ENCODE measurements around the gene SMIM45.

Gene SMIM45

DNA sequence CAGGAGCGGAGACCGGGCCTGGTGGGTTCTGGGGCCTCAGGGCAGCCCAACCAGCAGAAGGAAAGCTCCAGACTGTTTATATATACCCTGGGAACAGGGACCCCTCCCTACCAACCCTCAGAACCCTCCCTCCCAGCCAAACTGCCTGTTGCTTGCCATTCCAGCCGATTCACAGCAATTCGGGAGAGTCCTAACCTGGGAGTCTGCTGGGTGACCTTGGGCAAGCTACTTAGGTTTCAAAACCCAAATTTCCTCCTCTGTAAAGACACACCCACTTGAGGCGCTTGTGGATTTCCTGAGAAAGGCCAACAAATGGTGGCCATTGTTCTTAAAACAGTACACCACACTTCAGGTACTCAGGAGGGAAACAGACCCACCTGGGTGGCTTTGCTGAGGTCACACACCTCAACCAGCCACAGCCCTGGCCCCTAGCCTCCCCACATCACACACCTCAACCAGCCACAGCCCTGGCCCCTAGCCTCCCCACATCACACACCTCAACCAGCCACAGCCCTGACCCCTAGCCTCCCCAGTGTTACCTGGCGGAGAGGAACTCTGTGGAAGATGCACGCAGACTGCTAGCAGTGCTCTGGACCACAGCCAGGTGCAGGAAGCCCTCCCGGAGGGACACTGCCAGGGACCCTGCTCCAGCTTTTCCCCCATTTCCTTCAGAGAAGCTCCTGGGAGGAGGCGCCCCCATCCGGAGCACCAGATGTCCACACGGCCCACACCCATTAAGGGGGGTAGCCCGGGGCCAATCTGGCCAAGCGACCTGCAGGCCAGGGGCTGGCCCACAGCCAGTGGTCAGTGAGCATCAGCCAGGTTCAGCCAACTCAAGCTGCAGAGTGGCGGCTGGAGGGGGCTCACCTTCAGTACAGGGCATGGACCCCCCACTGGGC is 43.3 kb upstream of the SMIM45 start:
- TF ChIP-seq, protein P1, sequence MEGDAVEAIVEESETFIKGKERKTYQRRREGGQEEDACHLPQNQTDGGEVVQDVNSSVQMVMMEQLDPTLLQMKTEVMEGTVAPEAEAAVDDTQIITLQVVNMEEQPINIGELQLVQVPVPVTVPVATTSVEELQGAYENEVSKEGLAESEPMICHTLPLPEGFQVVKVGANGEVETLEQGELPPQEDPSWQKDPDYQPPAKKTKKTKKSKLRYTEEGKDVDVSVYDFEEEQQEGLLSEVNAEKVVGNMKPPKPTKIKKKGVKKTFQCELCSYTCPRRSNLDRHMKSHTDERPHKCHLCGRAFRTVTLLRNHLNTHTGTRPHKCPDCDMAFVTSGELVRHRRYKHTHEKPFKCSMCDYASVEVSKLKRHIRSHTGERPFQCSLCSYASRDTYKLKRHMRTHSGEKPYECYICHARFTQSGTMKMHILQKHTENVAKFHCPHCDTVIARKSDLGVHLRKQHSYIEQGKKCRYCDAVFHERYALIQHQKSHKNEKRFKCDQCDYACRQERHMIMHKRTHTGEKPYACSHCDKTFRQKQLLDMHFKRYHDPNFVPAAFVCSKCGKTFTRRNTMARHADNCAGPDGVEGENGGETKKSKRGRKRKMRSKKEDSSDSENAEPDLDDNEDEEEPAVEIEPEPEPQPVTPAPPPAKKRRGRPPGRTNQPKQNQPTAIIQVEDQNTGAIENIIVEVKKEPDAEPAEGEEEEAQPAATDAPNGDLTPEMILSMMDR (conservative IDR thresholded peaks at IDR 0.05; ENCODE audit: low read depth, low read length) = no peak
- DNase-seq (ENCODE audit: low read depth) = no peak
- H3K4me3 ChIP-seq (ENCODE audit: low read depth, low read length) = no peak overlapping the region

DNA sequence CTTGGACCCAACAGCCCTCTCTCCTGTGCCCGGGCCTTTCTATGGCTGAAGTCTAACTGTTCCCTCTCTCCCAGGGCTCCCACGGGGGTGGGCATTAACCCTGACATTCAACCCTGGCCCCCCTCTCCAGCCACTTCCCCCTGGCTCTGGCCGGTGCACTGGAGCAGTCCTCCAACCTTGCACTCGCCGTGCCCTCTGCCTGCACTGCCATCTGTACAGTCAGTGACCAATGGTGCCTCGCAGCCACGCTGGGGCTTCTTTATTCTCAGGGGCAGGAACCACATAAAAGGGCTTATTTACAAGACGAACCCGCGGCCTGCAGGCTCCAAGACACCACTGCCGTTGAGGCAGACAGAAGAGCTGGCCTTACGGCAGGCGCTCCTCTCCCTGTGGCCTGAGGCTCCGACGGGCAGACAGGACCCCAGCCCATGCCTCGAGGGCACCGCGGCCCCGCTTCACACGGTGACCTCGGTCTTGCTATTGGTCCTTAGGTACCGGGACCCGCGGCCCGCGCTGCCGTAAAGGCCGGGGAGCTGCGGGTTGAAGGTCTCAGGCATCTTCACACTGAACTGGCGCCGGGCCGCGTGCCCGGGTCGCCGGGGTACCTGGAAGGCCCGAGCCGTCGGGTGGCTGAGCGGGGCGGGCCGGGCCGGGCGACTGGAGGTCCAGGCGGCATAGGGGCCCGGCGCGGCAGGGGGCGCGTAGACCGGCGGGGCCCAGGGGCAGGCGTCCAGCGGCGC is 42.5 kb upstream of the SMIM45 start:
- TF ChIP-seq, protein P1 (conservative IDR thresholded peaks at IDR 0.05; ENCODE audit: low read depth, low read length) = no peak

DNA sequence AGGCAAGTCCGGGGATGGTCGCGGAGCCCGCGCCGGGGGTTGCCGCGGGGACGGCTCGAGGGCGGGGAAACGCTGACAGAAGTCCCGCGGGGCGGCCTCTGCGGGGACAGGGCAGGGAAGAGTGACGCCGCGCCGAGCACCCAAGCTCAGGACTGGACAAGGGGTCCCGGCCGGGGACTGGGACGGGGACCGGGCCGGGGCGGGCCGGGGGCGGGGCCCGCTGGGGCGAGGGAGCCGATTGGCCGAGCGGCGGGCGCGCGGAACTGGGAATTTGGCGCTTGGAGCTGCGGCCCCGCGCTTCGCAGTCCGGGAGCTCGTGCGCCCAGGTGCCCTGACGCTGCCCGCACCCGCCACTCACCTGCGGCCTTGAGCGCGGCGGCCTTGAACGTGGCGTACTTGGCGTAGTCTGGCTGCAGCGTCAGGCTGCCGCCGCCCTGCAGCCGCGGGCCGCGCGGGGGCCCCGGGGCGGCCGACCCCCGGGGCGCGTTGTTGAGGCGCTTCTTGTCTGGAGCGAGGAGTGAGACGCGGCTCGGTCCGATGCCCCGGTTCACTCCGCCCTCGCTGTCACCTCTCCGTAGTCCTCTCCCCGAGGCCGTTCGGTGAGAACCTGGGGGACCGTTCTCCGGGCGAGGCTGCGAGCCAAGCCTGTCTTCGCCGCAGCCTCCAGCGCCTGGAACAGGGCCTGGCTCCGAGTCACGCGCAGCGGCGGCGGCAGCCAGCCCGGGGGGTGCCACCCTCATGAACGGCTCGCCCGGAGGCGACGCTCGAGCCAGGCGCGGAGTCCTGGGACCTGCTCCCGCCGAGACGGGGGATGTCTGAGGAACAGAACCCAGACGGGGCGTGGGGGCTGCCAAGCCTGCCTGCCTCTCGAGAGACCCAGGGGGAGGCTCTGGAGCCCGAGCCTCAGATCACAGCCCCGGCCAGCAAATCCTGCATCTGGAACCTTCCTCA is 41.6 kb upstream of the SMIM45 start:
- TF ChIP-seq, protein P1 (conservative IDR thresholded peaks at IDR 0.05; ENCODE audit: low read depth, low read length) = no peak
- H3K4me3 ChIP-seq (ENCODE audit: low read depth, low read length) = peak overlapping the region; percentile 8
- DNase-seq (ENCODE audit: low read depth) = no peak

More for the DNA sequence above, 42.5 kb upstream of the SMIM45 start:
- DNase-seq (ENCODE audit: low read depth) = no peak
- no peak overlapping the region for H3K4me3 ChIP-seq (ENCODE audit: low read depth, low read length)

DNA sequence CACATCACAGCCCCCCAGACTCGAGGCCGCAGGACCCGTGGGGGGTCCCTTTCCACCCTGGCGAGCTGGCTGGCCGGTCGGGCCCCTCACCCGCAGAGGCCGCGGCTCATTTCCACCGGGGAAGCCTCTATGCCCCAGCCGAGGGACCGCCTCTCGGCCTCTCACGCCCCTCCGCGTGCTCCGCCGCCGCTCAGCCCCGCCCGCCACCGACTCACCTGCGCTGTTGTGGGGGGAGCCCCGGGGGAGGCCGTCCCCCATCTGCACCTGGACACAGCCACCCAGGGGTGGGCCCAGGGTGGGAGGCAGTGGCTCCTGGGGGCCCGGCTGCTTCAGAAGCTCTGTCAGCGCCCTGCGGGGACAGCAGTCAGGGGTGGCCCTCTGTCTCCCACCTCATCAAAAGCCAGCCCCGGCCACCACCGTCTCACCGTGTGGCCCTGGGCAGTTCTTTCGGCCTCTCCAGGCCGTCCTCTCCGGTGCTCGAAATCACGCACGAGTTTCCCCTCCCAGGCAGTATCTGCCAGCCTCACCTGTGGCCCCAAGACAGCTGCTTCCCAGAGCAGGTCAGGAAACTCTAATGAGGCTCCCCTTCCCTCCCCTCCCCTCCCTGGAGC is 40.8 kb upstream of the SMIM45 start:
- DNase-seq (ENCODE audit: low read depth) = no peak
- TF ChIP-seq, protein P1 (conservative IDR thresholded peaks at IDR 0.05; ENCODE audit: low read depth, low read length) = no peak
- no peak overlapping the region for H3K4me3 ChIP-seq (ENCODE audit: low read depth, low read length)

DNA sequence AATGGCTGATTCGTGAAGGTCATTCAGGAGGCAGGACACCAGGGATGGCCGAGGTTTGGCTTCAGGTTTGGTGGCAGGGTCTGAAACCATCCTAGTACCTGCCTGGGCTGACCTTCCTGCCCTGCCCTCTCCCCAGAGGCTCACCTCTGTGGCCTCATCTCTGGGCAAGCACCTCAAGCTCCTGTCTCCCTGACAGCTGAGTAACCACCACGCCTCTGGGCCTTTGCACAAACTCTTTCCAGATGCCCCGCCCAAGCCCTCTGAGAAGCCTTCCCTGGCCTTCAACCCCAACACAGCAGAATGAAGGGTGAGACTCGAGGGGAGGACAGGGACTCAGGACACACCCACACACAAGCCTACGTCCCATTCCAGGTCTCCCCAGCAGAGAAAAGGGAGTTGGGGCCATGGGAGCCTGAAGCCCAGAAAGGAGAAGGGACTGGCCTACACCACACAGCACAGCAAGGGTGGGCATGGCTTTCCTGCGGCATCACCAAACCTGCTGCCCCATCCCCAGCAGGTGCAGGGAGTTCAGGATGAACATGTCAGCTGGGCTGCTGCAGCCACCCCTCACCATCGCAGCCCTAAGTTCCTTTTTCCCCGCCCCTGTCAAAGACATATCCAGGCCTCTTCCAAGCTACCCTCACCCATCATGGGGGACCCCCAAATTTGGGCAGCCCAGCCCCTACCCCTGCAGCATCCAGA is 39.5 kb upstream of the SMIM45 start:
- TF ChIP-seq, protein P1 (conservative IDR thresholded peaks at IDR 0.05; ENCODE audit: low read depth, low read length) = no peak
- H3K4me3 ChIP-seq (ENCODE audit: low read depth, low read length) = no peak overlapping the region
- DNase-seq (ENCODE audit: low read depth) = no peak

All from epithelial cell of proximal tubule (primary cell).